Right forelimb (tissue), 1 donor: ENCODE measurements around the gene BCR.

ENCODE experiments used
- DNase-seq: peaks from one replicate; pipeline ENCODE4 v3.0.0-alpha.2; 2018

Gene BCR

GRCh38 chr22:23263651-23264555 lies 83.6 kb downstream of the BCR start:
- DNase-seq = no peak

GRCh38 chr22:23264610-23265367 lies 84.5 kb downstream of the BCR start:
- no peak for DNase-seq

GRCh38 chr22:23265368-23265700 lies 85.0 kb downstream of the BCR start:
- no peak for DNase-seq

GRCh38 chr22:23266780-23267179 lies 86.5 kb downstream of the BCR start:
- no peak for DNase-seq

GRCh38 chr22:23267226-23268043 lies 87.1 kb downstream of the BCR start:
- DNase-seq = no peak

GRCh38 chr22:23268139-23268712 lies 87.9 kb downstream of the BCR start:
- no peak for DNase-seq

- DNase-seq = no peak
Observed at GRCh38 chr22:23268877-23269276, 88.6 kb downstream of the BCR start.

GRCh38 chr22:23269441-23270211 lies 89.3 kb downstream of the BCR start:
- DNase-seq = no peak

- DNase-seq = no peak
Observed at GRCh38 chr22:23270212-23270733, 90.0 kb downstream of the BCR start.

GRCh38 chr22:23270798-23271596 lies 90.7 kb downstream of the BCR start:
- DNase-seq = no peak

- no peak for DNase-seq
Observed at GRCh38 chr22:23271597-23271908, 91.2 kb downstream of the BCR start.

GRCh38 chr22:23272371-23272770 lies 92.1 kb downstream of the BCR start:
- DNase-seq = no peak

GRCh38 chr22:23272834-23273233 lies 92.5 kb downstream of the BCR start:
- no peak for DNase-seq

- no peak for DNase-seq
Observed at GRCh38 chr22:23273445-23274145, 93.3 kb downstream of the BCR start.

GRCh38 chr22:23274146-23274526 lies 93.8 kb downstream of the BCR start:
- DNase-seq = no peak

- no peak for DNase-seq
Observed at GRCh38 chr22:23274891-23275694, 94.8 kb downstream of the BCR start.

GRCh38 chr22:23275751-23276150 lies 95.4 kb downstream of the BCR start:
- DNase-seq = no peak

- DNase-seq = no peak
Observed at GRCh38 chr22:23276656-23277582, 96.6 kb downstream of the BCR start.
